PC-3 (cell line): ENCODE results near the gene CNIH3. TPM values are rescaled to one million over a fixed set of nuclear protein-coding genes. Genes with fewer than 3 reads are reported as not detected.

Source experiments
- ATAC-seq: fragments of 200-7000 bp; cut with Tn5 transposase; 2 replicates; pipeline ENCODE4 v1.9.1; 2020; ENCODE audit warnings: mild to moderate bottlenecking, moderate library complexity
- BruUV-seq: library from RNA; stranded (reverse); fragments of 400-500 nt; replicated peaks from 2 replicates; lab custom pipeline; 2021; lab: Mats Ljungman, UMichigan
- CTCF ChIA-PET: fragments of 300-600 bp; sonication (Branson Sonifier 250); formaldehyde crosslinking; loops from one replicate; lab custom pipeline; 2022; ENCODE audit warnings: antibody characterized with exemption; lab: Charles Lee
- POLR2A ChIA-PET: fragments of 300-600 bp; sonication (Branson Sonifier 250); formaldehyde crosslinking; loops from one replicate; lab custom pipeline; 2022; ENCODE audit warnings: antibody characterized with exemption; ENCODE audit not compliant: unreplicated experiment; lab: Charles Lee
- DNase-seq: peaks from one replicate; pipeline ENCODE4 v3.0.0-alpha.2; 2015
- H2AFZ ChIP-seq: fragments of 300-600 bp; sonication (generic); 2 replicates; pipeline ENCODE4 v1.6.0; 2016; ENCODE audit warnings: antibody characterized with exemption, low read length
- H3F3A ChIP-seq: fragments of 300-600 bp; sonication (generic); one replicate; pipeline ENCODE4 v1.6.0; 2017; ENCODE audit warnings: antibody characterized with exemption, low read length, control low read depth, mild to moderate bottlenecking; ENCODE audit not compliant: unreplicated experiment
- H3K27ac ChIP-seq: fragments of 300-600 bp; sonication (generic); 2 replicates; pipeline ENCODE4 v1.5.1; 2016; ENCODE audit warnings: mild to moderate bottlenecking, low read length
- H3K27me3 ChIP-seq: fragments of 300-600 bp; sonication (generic); 2 replicates; pipeline ENCODE4 v1.6.1; 2016; ENCODE audit warnings: low read length, mixed read lengths
- H3K36me3 ChIP-seq: fragments of 300-600 bp; sonication (generic); 2 replicates; pipeline ENCODE4 v1.6.1; 2016; ENCODE audit warnings: low read depth, mixed run types, low read length, mixed read lengths
- H3K4me1 ChIP-seq: fragments of 300-600 bp; sonication (generic); 2 replicates; pipeline ENCODE4 v1.5.1; 2016; ENCODE audit warnings: low read length; ENCODE audit not compliant: insufficient read depth
- H3K4me2 ChIP-seq: fragments of 300-600 bp; sonication (generic); 2 replicates; pipeline ENCODE4 v1.6.0; 2016; ENCODE audit warnings: low read length
- H3K4me3 ChIP-seq: fragments of 300-600 bp; sonication (generic); 2 replicates; pipeline ENCODE4 v1.5.1; 2016; ENCODE audit warnings: mild to moderate bottlenecking, low read length, mixed read lengths
- H3K79me2 ChIP-seq: fragments of 300-600 bp; sonication (generic); 2 replicates; pipeline ENCODE4 v1.6.1; 2017; ENCODE audit warnings: low read length, mixed read lengths
- H3K9ac ChIP-seq: fragments of 300-600 bp; sonication (generic); 2 replicates; pipeline ENCODE4 v1.6.0; 2016; ENCODE audit warnings: mild to moderate bottlenecking, low read length
- H3K9me2 ChIP-seq: fragments of 300-600 bp; sonication (generic); replicated peaks from 2 replicates; pipeline ENCODE4 v1.6.1; 2016; ENCODE audit warnings: mixed run types, low read length, mixed read lengths
- H3K9me3 ChIP-seq: fragments of 300-600 bp; sonication (generic); 2 replicates; pipeline ENCODE4 v1.6.1; 2016; ENCODE audit warnings: low read length, mixed read lengths
- H4K20me1 ChIP-seq: fragments of 300-600 bp; sonication (generic); 2 replicates; pipeline ENCODE4 v1.6.1; 2016; ENCODE audit warnings: low read length, mixed read lengths
- CTCF ChIP-seq: fragments of 300-600 bp; sonication (generic); conservative IDR thresholded peaks from 2 replicates; pipeline ENCODE4 v1.5.1; 2017; ENCODE audit warnings: antibody characterized with exemption, low read depth, mild to moderate bottlenecking, low read length
- EZH2 ChIP-seq: fragments of 300-600 bp; sonication (generic); IDR thresholded peaks from one replicate; pipeline ENCODE4 v1.6.1; 2017; ENCODE audit warnings: antibody characterized with exemption, mild to moderate bottlenecking, low read length; ENCODE audit not compliant: unreplicated experiment
- EZH2phosphoT487 ChIP-seq: fragments of 300-600 bp; sonication (generic); IDR thresholded peaks from 2 replicates; pipeline ENCODE4 v1.6.1; 2018; ENCODE audit warnings: mild to moderate bottlenecking, antibody characterized with exemption, low read length, borderline replicate concordance
- intact Hi-C: fragments of 100-400 bp; cut with micrococcal nuclease; formaldehyde crosslinking; loops from 2 replicates; pipeline ENCODE4 v1.9.0; 2023
- total RNA-seq: library from RNA; depleted of rRNA; stranded (reverse); fragments of >200 nt; gene quantifications from 2 replicates; pipeline ENCODE4 v1.2.3, GENCODE V29; 2014

Gene CNIH3
- total RNA-seq, 1 experiment from 2014 or later, result 7.4 TPM

- no peak overlapping the region for H3K4me2 ChIP-seq
- H3K4me3 ChIP-seq, result no peak overlapping the region
- H3K79me2 ChIP-seq, result no peaks in the 10 kb centered on the region
- no peaks in the 10 kb centered on the region for H3F3A ChIP-seq
- H3K4me1 ChIP-seq, result no peaks in the 10 kb centered on the region
- TF ChIP-seq EZH2phosphoT487 (no peak), CTCF (no peak)
- ChIA-PET CTCF (no interaction called here), POLR2A (no interaction called here)
- H3K36me3 ChIP-seq, result no peaks in the 10 kb centered on the region
- no peaks in the 10 kb centered on the region for H3K27me3 ChIP-seq
- intact Hi-C loops, result no loop called here
- H2AFZ ChIP-seq, result no peak overlapping the region
- no peak overlapping the region for H3K9ac ChIP-seq
- no peak for ATAC-seq
- H3K27ac ChIP-seq, result no peak overlapping the region
- no peak for DNase-seq
- no peaks in the 10 kb centered on the region for H3K9me2 ChIP-seq
- no peaks in the 10 kb centered on the region for H4K20me1 ChIP-seq
- no peaks in the 10 kb centered on the region for H3K9me3 ChIP-seq
- no TSS peak for BruUV-seq
Observed at GRCh38 chr1:224721000-224721399, 104.9 kb downstream of the CNIH3 start.

GRCh38 chr1:224722838-224723237 is 106.7 kb downstream of the CNIH3 start:
- POLR2A ChIA-PET, result no interaction called here
- no peak overlapping the region for H2AFZ ChIP-seq
- CTCF ChIA-PET, result no interaction called here

GRCh38 chr1:224724566-224724965 is 108.4 kb downstream of the CNIH3 start:
- Histone ChIP-seq H2AFZ (no peak overlapping the region), H3K27ac (no peak overlapping the region), H3K36me3 (no peaks in the 10 kb centered on the region), H3K4me1 (no peaks in the 10 kb centered on the region), H3K4me3 (no peak overlapping the region), H3K9me3 (no peaks in the 10 kb centered on the region), H3K9ac (no peak overlapping the region), H3K79me2 (no peaks in the 10 kb centered on the region), H3K9me2 (no peaks in the 10 kb centered on the region), H3K4me2 (no peak overlapping the region), H3F3A (no peaks in the 10 kb centered on the region), H4K20me1 (no peaks in the 10 kb centered on the region), H3K27me3 (no peaks in the 10 kb centered on the region)
- ChIA-PET POLR2A (no interaction called here), CTCF (no interaction called here)
- intact Hi-C loops, result no loop called here
- no TSS peak for BruUV-seq
- no peak for ATAC-seq
- TF ChIP-seq CTCF, result no peak
- TF ChIP-seq EZH2phosphoT487, result no peak
- TF ChIP-seq EZH2, result no peak
- DNase-seq, result no peak

More at GRCh38 chr1:224722838-224723237, 106.7 kb downstream of the CNIH3 start:
- no peaks in the 10 kb centered on the region for H3K36me3 ChIP-seq
- H3K9me3 ChIP-seq, result no peaks in the 10 kb centered on the region
- no TSS peak for BruUV-seq
- ATAC-seq (no peak), DNase-seq (no peak)
- no peaks in the 10 kb centered on the region for H3F3A ChIP-seq
- H3K4me2 ChIP-seq, result no peak overlapping the region
- H3K9me2 ChIP-seq, result no peaks in the 10 kb centered on the region
- no peak overlapping the region for H3K27ac ChIP-seq
- H3K9ac ChIP-seq, result no peak overlapping the region
- no peaks in the 10 kb centered on the region for H3K79me2 ChIP-seq
- TF ChIP-seq CTCF, result no peak
- TF ChIP-seq EZH2phosphoT487, result no peak
- no peak for TF ChIP-seq EZH2
- no peaks in the 10 kb centered on the region for H4K20me1 ChIP-seq
- intact Hi-C loops, result no loop called here
- no peaks in the 10 kb centered on the region for H3K4me1 ChIP-seq
- no peaks in the 10 kb centered on the region for H3K27me3 ChIP-seq
- H3K4me3 ChIP-seq, result no peak overlapping the region
